HG02610 (cell line): ENCODE data around the gene OR6Q1.
"Not testable (repeated sequence)": the region's sequence is repeated elsewhere in the genome, so short reads cannot be mapped to it uniquely, and the experiment has no call there.

Source experiments
- ATAC-seq: cut with Tn5 transposase; IDR thresholded peaks from one replicate; pipeline ENCODE4 v1.9.1; 2021; ENCODE audit warnings: mild to moderate bottlenecking, moderate library complexity; ENCODE audit not compliant: unreplicated experiment

The OR6Q1 gene, protein sequence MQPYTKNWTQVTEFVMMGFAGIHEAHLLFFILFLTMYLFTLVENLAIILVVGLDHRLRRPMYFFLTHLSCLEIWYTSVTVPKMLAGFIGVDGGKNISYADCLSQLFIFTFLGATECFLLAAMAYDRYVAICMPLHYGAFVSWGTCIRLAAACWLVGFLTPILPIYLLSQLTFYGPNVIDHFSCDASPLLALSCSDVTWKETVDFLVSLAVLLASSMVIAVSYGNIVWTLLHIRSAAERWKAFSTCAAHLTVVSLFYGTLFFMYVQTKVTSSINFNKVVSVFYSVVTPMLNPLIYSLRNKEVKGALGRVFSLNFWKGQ

DNA sequence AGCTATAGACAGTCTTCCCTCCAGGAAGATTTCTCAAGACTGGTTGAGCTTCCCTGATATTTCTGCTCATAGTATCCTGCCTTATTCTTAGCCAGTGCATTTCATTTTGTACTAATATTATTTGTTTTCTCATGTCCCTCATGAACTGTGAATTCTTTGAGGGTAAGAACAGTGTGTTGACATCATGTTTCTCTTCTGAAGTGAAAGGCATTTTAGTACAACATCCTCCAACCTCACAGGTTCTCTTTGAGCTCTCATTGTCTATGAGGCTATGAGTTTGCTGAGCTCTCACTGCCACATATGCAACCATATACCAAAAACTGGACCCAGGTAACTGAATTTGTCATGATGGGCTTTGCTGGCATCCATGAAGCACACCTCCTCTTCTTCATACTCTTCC lies at the start of gene OR6Q1:
Gene OR6Q1 (plus strand): TSS at position 301 of the 400 bp plus-strand sequence. CDS start 0 bp downstream, at position 301.
- no peak for ATAC-seq

DNA sequence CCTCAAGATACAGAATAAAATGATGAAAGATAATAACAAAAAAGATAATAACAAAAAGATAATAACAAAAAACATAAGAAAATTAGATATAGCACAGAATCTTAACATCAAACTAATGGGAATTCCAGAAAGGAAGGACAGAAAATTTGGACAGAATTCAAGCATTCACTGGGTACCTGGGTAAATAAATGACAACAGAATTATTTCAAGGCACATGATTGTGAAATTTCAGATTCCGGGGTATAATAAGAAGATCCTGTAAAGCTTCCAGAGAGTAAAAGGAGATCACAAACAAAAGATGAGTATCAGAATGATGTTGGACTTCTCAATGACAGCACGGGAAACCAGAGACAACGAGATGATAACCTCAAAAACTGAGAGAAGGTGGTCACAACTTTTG lies 49.2 kb upstream of the OR6Q1 start:
- ATAC-seq, result no peak

DNA sequence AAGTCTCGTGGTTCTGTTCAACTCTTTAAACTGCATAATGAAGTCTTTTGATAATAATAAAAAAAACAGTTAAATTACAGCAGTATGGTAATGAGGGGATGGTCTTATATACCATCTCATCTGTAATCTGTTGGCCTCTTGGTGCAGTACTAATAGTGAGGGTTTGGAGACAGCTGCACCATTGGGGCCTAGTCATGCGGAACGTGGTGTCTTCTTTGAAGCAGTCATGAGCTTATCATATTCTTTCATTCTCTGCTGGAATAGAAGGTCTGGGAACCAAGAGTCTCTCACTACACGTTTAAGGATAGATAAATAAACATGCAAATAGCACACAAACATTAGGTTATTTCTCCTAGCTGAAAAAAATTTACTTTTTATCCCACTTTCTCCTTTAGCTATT lies 48.0 kb upstream of the OR6Q1 start:
- ATAC-seq, result no peak

GRCh38 chr11:57983191-57983590 lies 47.6 kb upstream of the OR6Q1 start:
- ATAC-seq, result no peak

- ATAC-seq, result not testable (repeated sequence)
These were observed 31.2 kb upstream of the OR6Q1 start for GRCh38 chr11:57999523-57999922.

GRCh38 chr11:58000021-58000420 lies 30.7 kb upstream of the OR6Q1 start:
- not testable (repeated sequence) for ATAC-seq

DNA sequence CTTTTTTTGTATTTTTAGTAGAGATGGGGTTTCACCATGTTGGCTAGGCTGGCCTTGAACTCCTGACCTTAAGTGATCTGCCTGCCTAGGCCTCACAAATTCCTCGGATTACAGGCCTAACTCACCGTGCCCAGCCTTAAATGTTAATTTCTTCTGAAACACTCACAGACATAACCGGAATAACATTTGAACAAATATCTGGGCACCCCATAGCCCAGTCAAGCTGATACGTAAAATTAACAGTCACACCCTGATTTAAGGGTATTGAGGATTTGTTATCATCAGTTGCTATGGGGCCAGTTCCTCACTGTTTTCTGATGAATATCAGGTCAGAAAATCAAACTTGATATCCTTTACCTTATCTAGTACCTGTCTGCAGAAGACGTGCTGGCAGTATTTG lies 30.1 kb upstream of the OR6Q1 start:
- ATAC-seq, result no peak

DNA sequence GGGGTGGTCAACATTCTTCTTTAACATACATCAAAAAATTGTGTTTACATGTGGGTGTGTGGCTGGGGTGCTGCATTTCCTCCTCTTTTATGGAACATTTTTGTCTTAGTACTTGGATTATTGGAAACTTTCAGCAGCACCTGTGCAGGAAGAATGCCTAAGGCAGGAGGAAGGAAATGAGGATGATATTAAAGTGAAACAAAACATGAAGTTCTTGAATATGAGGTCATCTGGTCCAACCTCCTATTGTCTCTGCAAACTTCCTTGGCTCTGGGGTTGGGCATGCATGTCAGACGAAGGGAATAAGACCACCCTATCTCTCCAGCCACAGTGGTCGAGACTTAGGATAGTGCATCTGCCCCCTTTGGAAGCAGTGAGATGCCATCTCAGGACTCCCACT lies 27.7 kb upstream of the OR6Q1 start:
- no peak for ATAC-seq

GRCh38 chr11:58003591-58003990 lies 27.2 kb upstream of the OR6Q1 start:
- ATAC-seq, result no peak

DNA sequence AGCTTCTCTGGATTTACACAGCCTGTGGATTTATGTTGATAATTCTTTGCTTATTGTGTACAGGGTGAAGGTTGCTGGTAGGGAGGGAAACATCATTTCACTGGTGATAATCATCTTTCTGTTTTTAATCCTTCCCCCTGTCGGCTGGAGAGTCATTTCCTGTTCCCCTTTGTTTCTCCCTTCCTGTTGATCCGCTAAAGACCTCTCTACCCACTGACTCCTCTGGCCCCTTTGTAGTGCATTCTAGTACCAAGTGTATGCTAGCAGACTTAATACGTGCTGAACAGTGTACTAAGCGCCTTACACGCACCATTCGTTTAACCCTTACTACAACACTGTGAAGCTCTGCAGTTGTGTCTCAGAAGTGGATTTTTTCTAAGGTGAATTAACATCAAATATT lies 26.1 kb upstream of the OR6Q1 start:
- no peak for ATAC-seq

DNA sequence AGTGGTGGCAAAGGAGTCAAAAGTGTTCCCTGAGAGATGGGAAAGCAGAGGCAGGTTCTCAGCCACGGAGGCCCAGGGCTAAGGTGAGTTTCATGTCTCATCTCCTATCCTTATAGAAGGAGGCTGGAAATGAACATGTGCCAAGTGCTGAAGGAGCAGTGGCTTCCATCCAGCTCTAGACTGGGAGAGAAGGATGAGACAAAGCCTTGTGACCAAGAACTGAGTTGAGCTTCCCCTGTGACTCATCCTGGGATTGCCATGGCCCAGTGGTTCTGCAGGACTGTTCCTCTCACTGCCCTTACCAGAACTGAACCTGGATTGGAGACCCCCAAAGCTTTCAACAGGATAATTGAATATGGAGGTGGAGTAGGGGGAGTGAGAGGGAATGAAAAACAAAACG lies 23.8 kb upstream of the OR6Q1 start:
- no peak for ATAC-seq

DNA sequence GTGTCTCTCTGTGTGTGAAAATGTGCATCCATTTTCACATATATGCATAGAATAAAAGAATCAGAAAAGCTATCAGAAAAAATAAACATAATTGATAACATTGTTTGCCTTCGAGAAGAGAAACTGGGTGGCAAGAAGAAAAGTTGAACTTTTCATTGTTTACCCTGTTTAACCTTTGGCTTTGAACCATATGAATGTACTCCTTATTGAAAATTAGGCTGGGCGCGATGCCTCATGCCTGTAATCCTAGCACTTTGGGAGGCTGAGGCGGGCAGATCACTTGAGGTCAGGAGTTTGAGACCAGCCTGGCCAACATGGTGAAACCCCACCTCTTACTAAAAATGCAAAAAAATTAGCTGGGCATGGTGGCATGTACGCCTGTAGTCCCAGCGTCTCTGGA lies 19.0 kb upstream of the OR6Q1 start:
- no peak for ATAC-seq

- no peak for ATAC-seq
These were observed 7.3 kb upstream of the OR6Q1 start, which contains the start of gene OR9Q1 for GRCh38 chr11:58023435-58023931. OR9Q1 (plus strand) TSS chr11:58023881; CDS start chr11:58179445, 155,564 bp downstream.

GRCh38 chr11:58024601-58025091 lies 6.1 kb upstream of the OR6Q1 start:
- ATAC-seq, result no peak

DNA sequence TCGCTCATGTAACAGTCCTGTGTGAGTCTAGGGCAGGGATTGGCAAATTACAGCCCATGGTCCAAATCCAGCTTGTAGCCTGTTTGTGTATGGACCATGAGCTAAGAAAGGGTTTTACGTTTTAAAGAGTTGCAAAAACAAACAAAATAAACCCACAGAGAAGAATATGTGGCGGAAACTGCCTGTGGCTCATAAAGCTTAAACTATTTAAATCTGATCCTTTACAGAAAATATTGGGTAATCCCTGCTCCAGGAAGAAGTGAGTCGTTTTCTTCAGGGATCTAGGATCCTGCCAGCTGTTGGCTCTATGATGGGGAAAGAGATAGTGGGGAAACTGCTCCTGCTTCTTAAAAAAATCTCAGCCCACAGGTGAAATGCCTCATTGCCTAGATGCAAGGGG lies 3.4 kb upstream of the OR6Q1 start:
- no peak for ATAC-seq

DNA sequence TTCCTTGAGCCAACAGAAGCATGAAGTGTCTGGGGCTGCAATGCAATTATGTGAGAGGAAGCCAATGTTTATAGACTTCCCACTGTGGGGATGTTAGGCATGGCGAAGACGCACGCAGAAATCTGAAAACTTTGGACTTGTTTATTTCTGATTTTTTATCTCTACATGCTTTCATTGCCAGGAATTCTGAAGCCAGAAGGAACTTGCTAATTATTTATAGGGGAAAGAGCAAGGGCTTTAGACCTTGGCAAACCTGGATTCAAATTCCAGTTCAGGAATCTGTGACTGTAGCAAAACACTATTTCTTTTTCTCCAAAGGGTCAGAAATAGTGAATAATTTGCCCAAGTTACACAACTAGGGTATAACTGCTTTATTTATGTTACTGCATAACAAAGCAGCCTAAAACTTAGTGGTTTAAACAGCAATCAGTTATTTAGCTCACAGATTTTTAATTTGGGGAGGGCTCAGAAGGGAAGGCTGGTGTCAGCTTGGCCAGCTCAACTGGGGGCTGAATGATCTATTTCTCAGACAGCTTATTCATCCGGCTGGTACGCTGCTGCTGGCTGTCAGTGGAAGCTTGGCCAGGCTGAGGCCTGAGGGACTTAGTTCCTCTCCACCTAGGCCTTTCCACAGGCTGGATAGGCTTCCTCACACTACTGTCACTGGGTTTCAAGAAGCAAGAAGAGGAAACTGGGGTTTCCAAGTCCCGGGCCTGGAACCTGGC lies 1.9 kb upstream of the OR6Q1 start:
- no peak for ATAC-seq

- no peak for ATAC-seq
These were observed 3.7 kb downstream of the OR6Q1 start for GRCh38 chr11:58034471-58034870.

GRCh38 chr11:58039589-58039988 lies 8.8 kb downstream of the OR6Q1 start:
- ATAC-seq, result no peak

GRCh38 chr11:58043379-58043778 lies 12.6 kb downstream of the OR6Q1 start:
- no peak for ATAC-seq

- ATAC-seq, result no peak
These were observed 15.5 kb downstream of the OR6Q1 start for GRCh38 chr11:58046231-58046630.

DNA sequence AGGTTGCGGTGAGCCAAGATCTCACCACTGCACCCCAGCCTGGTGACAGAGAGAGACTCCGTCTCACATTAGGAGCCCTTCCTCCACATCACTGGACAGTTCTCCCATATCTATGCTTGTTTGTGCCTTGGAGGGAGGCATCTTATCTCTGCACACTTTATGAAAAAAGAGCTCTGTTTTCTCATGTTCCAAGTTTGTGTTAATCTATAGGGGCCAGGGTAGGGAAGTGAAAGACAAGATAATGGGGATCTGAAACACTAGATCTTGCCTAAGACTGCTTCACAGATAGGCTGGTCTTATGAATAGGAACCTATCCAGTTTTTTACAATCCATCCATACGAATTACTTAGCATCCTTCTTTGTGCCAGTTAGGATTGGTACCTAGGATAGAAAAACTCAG lies 17.1 kb downstream of the OR6Q1 start:
- no peak for ATAC-seq

DNA sequence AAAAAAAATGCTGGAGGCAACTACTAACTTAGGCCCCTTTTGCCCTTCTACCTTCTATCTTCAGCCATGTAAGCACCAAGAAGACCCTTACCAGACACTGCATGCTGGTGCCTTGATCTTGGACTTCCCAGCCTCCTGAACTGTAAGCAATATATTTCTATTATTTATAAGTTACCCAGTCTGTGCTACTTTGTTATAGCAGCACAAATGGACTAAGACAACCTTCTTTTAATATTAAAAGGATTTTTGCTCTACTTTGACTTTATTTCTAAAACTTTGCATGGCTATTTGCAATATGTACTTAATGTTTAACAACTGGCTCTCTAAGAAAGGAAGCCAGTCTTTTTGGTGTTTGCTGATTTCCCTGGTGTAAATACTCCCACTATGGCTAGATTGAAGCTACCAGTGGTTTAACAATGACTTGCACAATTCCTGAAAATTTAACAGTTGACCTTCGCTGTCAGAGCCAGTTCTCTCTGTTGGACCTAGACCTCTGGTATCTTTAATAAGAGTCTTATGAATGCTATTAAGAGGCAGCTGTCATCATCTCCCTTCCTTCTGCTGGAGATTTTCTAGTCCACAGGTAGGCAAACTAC lies 25.2 kb downstream of the OR6Q1 start:
- ATAC-seq, result no peak
